ENCODE results near the gene POLR2F. TPM values are rescaled to one million over a fixed set of nuclear protein-coding genes. Genes with fewer than 3 reads are reported as not detected.
A peak's percentile ranks its signal among the peaks of the same experiment; 100 is the strongest.

Gene POLR2F
- total RNA-seq: 10 to 100 TPM; 31.7 to 56.1 (median 46.9) TPM

DNA sequence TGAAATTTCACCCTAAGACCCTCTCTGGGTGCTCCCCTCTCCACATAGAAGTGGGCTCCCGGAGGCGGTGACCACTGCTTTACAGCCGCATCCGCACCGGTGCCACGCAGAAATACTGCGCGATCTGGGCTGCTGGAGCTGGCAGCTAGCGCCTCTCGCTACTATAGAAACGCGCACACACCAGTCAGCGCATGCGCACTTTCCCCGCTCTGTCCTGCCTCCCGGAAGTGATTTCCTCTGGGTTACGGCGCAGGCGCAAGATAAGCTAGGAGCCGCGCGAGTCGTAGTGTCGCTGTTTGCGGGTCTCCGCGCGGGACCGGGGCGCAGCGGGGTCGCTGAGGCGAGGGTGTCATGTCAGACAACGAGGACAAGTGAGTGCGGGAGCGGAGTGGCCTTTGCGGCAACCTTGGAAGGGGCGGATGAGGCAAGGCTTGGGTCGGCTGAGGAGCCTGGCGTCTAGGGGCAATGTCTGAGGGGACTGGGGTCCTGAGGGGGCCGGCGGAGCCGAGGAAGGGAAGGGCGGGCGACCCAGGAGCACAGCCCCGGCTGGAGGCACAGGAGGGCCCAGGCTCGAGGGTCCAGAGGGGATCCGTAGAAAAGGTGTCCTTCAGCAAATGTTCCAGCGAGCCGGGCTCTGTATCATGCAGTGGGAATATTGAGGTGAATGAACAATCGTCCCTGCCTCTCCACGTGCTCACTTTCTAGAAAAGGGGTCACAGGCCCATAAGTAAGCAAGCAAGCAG is at the start of gene POLR2F, which contains the start of gene C22orf23:
POLR2F (plus strand) TSS at position 263 of the 743 bp plus-strand sequence; CDS start at position 352, 89 bp downstream.
C22orf23 (minus strand) TSS at position 165 of the 743 bp plus-strand sequence. CDS start 452 bp downstream, outside the sequence.
- TF ChIP-seq POLR2A (IDR thresholded peaks at IDR 0.05): peak in 2 of 4 donors; percentile 30 to 52
- TF ChIP-seq, protein P1, sequence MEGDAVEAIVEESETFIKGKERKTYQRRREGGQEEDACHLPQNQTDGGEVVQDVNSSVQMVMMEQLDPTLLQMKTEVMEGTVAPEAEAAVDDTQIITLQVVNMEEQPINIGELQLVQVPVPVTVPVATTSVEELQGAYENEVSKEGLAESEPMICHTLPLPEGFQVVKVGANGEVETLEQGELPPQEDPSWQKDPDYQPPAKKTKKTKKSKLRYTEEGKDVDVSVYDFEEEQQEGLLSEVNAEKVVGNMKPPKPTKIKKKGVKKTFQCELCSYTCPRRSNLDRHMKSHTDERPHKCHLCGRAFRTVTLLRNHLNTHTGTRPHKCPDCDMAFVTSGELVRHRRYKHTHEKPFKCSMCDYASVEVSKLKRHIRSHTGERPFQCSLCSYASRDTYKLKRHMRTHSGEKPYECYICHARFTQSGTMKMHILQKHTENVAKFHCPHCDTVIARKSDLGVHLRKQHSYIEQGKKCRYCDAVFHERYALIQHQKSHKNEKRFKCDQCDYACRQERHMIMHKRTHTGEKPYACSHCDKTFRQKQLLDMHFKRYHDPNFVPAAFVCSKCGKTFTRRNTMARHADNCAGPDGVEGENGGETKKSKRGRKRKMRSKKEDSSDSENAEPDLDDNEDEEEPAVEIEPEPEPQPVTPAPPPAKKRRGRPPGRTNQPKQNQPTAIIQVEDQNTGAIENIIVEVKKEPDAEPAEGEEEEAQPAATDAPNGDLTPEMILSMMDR (IDR thresholded peaks at IDR 0.05): peak in 1 of 6 experiments; percentile 58
- 0 to 1% methylated on average over 11 to 16 of the region's 52 CpGs for WGBS, 2 donors
- Histone ChIP-seq H3K27ac (peak within 1 kb of the TSS; percentile 72 to 89 (median 84)), H3K9me3 (no peaks in the 10 kb centered on the region), H3K36me3 (peaks cover 2 to 27% (median 8%) of the 10 kb centered on the region in 3 donors), H3K4me3 (peak within 1 kb of the TSS; percentile 79 to 99 (median 92)), H3K27me3 (no peaks in the 10 kb centered on the region), H3K4me1 (peaks cover 16 to 38% (median 21%) of the 10 kb centered on the region in 3 donors)
- intact Hi-C loops (cut with DNase I): no loop called here
- DNase-seq: peak; percentile 58

DNA sequence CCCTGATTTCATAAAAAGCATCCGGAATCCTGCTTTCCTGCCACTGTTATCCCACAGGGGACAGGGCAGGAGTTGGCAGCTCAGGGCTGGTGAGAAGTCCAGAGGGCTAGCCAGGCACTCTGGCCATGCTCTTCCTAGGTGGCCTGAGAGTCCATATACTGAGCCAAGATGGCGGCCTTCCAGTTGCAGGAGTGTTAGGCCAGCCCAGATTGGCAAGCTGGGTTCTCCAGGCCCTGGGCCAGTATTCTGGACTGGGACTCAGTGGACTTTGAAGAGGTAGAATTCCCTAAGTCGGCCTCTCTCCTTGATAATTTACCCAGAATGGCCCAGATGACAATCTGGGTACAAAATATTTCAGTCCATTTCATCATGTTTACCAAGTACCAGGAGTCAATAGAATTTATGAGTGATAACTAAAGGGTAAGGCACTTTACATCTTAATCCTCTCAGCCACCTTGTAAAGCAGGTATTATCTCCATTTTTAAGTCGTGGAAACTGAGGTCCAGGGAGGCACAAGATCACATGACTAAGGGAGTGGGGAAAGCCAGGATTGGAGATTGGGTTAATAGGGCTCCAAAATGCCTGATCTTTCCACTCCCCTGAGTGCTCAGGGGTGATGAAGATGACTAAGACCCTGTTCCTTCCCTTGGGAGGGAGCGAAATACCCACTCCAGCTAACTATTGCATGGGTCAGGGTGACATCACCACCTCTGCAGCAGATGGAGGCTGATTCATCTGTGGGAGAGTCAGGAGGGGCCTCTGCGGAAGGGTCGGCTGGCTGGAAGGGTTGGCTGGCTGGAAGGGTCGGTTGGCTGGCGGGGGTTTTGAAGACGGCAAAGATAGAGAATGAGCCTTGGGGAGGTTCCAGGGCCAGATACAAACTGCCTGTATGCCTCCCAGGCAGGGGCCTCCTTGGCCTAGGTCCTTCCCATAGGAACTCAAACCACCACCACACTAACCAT is 48.6 kb upstream of the POLR2F start:
- Histone ChIP-seq H3K27ac (peak overlapping the region; percentile 91 to 99 (median 97)), H3K4me3 (peak overlapping the region in 3 of 4 donors; percentile 66 to 97 (median 97)), H3K4me1 (peaks cover 28 to 76% (median 35%) of the 10 kb centered on the region in 3 donors)

DNA sequence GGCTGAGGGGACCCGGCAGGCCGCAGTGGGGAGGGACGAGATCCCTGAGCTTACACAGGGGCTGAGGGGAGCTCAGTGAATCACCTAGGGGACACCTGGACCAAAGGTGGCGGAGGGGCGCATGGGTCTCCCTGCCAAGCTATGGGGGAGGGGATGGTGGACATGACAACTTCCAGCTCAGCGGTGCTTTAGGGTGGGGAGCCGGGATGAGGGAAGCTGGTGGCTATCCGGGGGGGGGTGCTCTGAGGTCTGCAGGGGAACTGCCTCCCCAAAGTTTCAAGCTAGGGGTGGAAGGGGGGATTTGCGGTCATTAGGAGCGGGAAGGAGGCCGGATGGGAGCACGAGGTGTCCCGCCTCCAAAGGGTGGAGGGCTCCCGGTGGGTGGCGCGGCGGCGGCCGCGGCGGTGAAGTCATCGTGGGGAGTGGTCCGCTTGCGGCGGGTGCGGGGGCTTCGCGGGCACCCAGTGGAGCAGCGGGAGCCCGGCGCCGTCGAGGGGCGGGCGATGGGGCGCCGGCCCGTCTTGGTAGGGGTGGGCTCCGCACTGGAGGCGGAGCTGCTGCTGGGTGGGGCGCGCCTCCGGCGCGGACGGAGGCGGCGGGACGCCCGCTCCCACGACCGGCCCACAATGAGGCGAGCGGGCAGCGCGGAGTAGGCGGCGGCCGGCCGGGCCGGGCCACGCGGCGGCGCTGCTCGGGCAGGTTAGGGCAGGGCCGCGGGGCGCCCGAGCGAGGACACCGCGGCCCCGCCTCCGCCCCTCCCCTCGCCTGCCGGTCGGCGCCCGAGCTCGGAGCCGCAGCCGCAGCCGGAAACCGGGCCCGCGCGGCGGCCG is 47.8 kb upstream of the POLR2F start, which contains the start of gene MICALL1:
MICALL1 (plus strand) TSS at position 764 of the 830 bp plus-strand sequence. CDS start 126 bp downstream, outside the sequence.
- intact Hi-C loops (cut with DNase I): no loop called here
- Histone ChIP-seq H3K4me3 (peak within 1 kb of the TSS; percentile 66 to 97 (median 84)), H3K9me3 (no peaks in the 10 kb centered on the region), H3K4me1 (peaks cover 32 to 76% (median 40%) of the 10 kb centered on the region in 3 donors), H3K27me3 (no peaks in the 10 kb centered on the region), H3K27ac (peak within 1 kb of the TSS; percentile 91 to 99 (median 97)), H3K36me3 (peaks cover 0 to 21% (median 0%) of the 10 kb centered on the region in 3 donors)
- WGBS, 2 donors: 18 to 25% methylated on average over 4 to 10 of the region's 90 CpGs
- TF ChIP-seq, protein P1 (IDR thresholded peaks at IDR 0.05): peak in 3 of 6 experiments; percentile 31 to 40 (median 34)
- peak in 1 of 4 donors; percentile 51 for TF ChIP-seq POLR2A (IDR thresholded peaks at IDR 0.05)
- DNase-seq: no peak

More for the DNA sequence above, 48.6 kb upstream of the POLR2F start:
- TF ChIP-seq, protein P1 (IDR thresholded peaks at IDR 0.05): no peak
- no peak for TF ChIP-seq POLR2A (IDR thresholded peaks at IDR 0.05)
- WGBS, 2 donors: 21 to 61% methylated on average over 5 to 7 of the region's 10 CpGs
- Histone ChIP-seq H3K27me3 (no peaks in the 10 kb centered on the region), H3K9me3 (no peaks in the 10 kb centered on the region), H3K36me3 (peaks cover 0 to 15% (median 0%) of the 10 kb centered on the region in 3 donors)
- DNase-seq: no peak
- intact Hi-C loops (cut with DNase I): no loop called here

GRCh38 chr22:37906364-37907008 is 47.0 kb upstream of the POLR2F start:
- no peaks in the 10 kb centered on the region for H3K27me3 ChIP-seq
- no peak for TF ChIP-seq POLR2A (IDR thresholded peaks at IDR 0.05)
- TF ChIP-seq, protein P1 (IDR thresholded peaks at IDR 0.05): no peak

More at GRCh38 chr22:37906364-37907008, 47.0 kb upstream of the POLR2F start:
- Histone ChIP-seq H3K27ac (peak overlapping the region; percentile 89 to 99 (median 97)), H3K9me3 (no peaks in the 10 kb centered on the region), H3K4me1 (peaks cover 36 to 76% (median 40%) of the 10 kb centered on the region in 3 donors), H3K36me3 (peaks cover 0 to 27% (median 0%) of the 10 kb centered on the region in 3 donors), H3K4me3 (peak overlapping the region; percentile 66 to 97 (median 84))
- WGBS, 2 donors: 5% methylated on average over 4 of the region's 75 CpGs; no CpG with 5 or more reads in 1 of the 2 donors
- intact Hi-C loops (cut with DNase I): no loop called here
- no peak for DNase-seq

Data from esophagus squamous epithelium (tissue), 5 donors.